SH-SY5Y (cell line): ENCODE results near the gene SRP9.

ENCODE experiments used
- GATA2 ChIP-seq: IDR thresholded peaks from 2 replicates; pipeline ENCODE4 v1.6.1; 2011; ENCODE audit warnings: mild to moderate bottlenecking, low read depth, low read length
- GATA3 ChIP-seq: IDR thresholded peaks from 2 replicates; pipeline ENCODE4 v1.6.1; 2011; ENCODE audit warnings: low read depth, mild to moderate bottlenecking, low read length, moderate library complexity

- TF ChIP-seq GATA3 (no peak), GATA2 (no peak)
Observed at GRCh38 chr1:225744745-225745144, 32.9 kb upstream of the SRP9 start.
